NT2/D1 (cell line): ENCODE data around the gene MT1B.

Experiments used
- YY1 ChIP-seq: IDR thresholded peaks from 2 replicates; pipeline ENCODE4 v1.6.1; 2011; ENCODE audit not compliant: insufficient read length, insufficient read depth
- ZNF274 ChIP-seq: IDR thresholded peaks from 2 replicates; pipeline ENCODE4 v1.6.1; 2011; ENCODE audit warnings: mild to moderate bottlenecking, low read depth, low read length

DNA sequence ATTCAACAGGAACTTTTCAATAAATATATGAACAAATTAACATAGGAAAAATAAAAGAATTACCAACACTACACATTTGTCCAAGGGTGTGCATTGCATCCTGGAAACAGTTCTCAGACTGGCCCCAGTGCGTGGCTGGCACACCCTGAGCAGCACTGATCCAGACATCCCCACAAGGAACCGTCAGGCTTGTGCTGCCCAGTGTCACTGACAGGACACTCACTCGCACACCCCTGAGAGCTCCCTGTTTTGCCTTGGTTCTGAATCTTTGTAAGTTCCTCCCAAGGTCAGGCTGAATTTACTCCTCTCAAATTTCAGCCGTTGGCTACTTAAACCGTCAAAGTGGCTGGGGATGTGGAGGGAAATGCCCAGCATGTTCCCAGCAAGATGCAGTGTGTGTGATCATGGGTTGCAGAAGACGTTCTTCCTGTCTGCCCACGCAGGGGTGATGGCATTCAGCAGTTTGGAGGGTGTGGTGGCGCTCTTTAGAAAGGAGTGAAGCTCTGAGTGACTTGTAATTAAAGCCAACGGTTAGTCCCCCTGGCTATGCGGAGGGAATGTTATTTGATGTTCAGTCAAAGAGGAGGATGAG lies 41.6 kb upstream of the MT1B start:
- TF ChIP-seq YY1 (no peak), ZNF274 (no peak)
